Esophagus squamous epithelium (tissue), 4 donors: ENCODE data around the gene AK9.

Experiments used
- POLR2A ChIP-seq, 4 donors: fragments of 450-650 bp; IDR thresholded peaks; one replicate each; pipeline ENCODE4 v1.6.1; 2017; ENCODE audit warnings: antibody characterized with exemption in 4 of 4, mild to moderate bottlenecking in 4 of 4, moderate library complexity in 3 of 4
- TF ChIP-seq, protein P1 (sequence below), 6 experiments: fragments of 450-650 bp in 4 of 6; fragments of 200-600 bp in 2 of 6; sonication (generic) in 2 of 6; IDR thresholded peaks; one replicate each; pipeline ENCODE4 v1.5.1; 2016 to 2019; ENCODE audit warnings: antibody characterized with exemption in 6 of 6, mild to moderate bottlenecking in 4 of 6, moderate library complexity in 4 of 6

- TF ChIP-seq, protein P1, sequence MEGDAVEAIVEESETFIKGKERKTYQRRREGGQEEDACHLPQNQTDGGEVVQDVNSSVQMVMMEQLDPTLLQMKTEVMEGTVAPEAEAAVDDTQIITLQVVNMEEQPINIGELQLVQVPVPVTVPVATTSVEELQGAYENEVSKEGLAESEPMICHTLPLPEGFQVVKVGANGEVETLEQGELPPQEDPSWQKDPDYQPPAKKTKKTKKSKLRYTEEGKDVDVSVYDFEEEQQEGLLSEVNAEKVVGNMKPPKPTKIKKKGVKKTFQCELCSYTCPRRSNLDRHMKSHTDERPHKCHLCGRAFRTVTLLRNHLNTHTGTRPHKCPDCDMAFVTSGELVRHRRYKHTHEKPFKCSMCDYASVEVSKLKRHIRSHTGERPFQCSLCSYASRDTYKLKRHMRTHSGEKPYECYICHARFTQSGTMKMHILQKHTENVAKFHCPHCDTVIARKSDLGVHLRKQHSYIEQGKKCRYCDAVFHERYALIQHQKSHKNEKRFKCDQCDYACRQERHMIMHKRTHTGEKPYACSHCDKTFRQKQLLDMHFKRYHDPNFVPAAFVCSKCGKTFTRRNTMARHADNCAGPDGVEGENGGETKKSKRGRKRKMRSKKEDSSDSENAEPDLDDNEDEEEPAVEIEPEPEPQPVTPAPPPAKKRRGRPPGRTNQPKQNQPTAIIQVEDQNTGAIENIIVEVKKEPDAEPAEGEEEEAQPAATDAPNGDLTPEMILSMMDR (IDR thresholded peaks at IDR 0.05): no peak
- no peak for TF ChIP-seq POLR2A (IDR thresholded peaks at IDR 0.05)
These were observed 212.0 kb downstream of the AK9 start for GRCh38 chr6:109478841-109479624.
